Prostate gland (tissue), 2 donors: ENCODE data around the gene ADAMTSL1.

Source experiments
- CTCF ChIP-seq, 4 experiments: fragments of 200-600 bp in 2 of 4; fragments of 450-650 bp in 2 of 4; sonication (generic) in 2 of 4; IDR thresholded peaks; 1 replicate in 3 of 4; 2 replicates in 1 of 4; pipeline ENCODE4 v1.5.1; 2016 to 2019; ENCODE audit warnings: antibody characterized with exemption in 4 of 4, mild to moderate bottlenecking in 2 of 4, moderate library complexity in 2 of 4
- POLR2A ChIP-seq: fragments of 450-650 bp; IDR thresholded peaks from one replicate; pipeline ENCODE4 v1.6.1; 2016; ENCODE audit warnings: antibody characterized with exemption, mild to moderate bottlenecking
- POLR2AphosphoS5 ChIP-seq: sonication (generic); formaldehyde crosslinking; IDR thresholded peaks from one replicate; pipeline ENCODE4 v1.6.1; 2017; ENCODE audit warnings: antibody characterized with exemption

GRCh38 chr9:18849890-18850677 lies 376.1 kb downstream of the ADAMTSL1 start:
- TF ChIP-seq CTCF (IDR thresholded peaks at IDR 0.05) (no peak), POLR2AphosphoS5 (no peak), POLR2A (no peak)
